ENCODE measurements around the gene SPATA46.

GRCh38 chr1:162405800-162406199 lies 29.1 kb upstream of the SPATA46 start:
- TF ChIP-seq, protein P1, sequence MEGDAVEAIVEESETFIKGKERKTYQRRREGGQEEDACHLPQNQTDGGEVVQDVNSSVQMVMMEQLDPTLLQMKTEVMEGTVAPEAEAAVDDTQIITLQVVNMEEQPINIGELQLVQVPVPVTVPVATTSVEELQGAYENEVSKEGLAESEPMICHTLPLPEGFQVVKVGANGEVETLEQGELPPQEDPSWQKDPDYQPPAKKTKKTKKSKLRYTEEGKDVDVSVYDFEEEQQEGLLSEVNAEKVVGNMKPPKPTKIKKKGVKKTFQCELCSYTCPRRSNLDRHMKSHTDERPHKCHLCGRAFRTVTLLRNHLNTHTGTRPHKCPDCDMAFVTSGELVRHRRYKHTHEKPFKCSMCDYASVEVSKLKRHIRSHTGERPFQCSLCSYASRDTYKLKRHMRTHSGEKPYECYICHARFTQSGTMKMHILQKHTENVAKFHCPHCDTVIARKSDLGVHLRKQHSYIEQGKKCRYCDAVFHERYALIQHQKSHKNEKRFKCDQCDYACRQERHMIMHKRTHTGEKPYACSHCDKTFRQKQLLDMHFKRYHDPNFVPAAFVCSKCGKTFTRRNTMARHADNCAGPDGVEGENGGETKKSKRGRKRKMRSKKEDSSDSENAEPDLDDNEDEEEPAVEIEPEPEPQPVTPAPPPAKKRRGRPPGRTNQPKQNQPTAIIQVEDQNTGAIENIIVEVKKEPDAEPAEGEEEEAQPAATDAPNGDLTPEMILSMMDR (conservative IDR thresholded peaks at IDR 0.05; ENCODE audit: low read depth in 2 of 2) = no peak
- TF ChIP-seq POLR2AphosphoS5 (IDR thresholded peaks at IDR 0.05; ENCODE audit: low read depth) = no peak
- no peak for TF ChIP-seq STAT1 (IDR thresholded peaks at IDR 0.05; ENCODE audit: unreplicated experiment)
- no peak for TF ChIP-seq EZH2phosphoT487 (IDR thresholded peaks at IDR 0.05; ENCODE audit: unreplicated experiment)
- no peak for TF ChIP-seq EZH2 (IDR thresholded peaks at IDR 0.05; ENCODE audit: low read depth, unreplicated experiment)
- TF ChIP-seq CREB1 (CRISPR knock-in tag; IDR thresholded peaks at IDR 0.05; ENCODE audit: low read depth) = no peak
- TF ChIP-seq JUNB (IDR thresholded peaks at IDR 0.05; ENCODE audit: unreplicated experiment) = no peak
